ENCODE results near the gene BOLA2B. TPM values are rescaled to one million over a fixed set of nuclear protein-coding genes. Genes with fewer than 3 reads are reported as not detected.

Gene BOLA2B
- total and polyA plus RNA-seq, 11 donors, result 41.6 to 204 (median 73.5) TPM

- peak overlapping the region in 5 of 12 donors; percentile 15 to 91 (median 48) for H3K27ac ChIP-seq
- peaks cover 0 to 22% (median 0%) of the 10 kb centered on the region in 9 donors for H3K36me3 ChIP-seq
- 79 to 92% (median 81%) methylated on average over 1 to 13 of the region's 13 CpGs for WGBS, 4 donors
- TF ChIP-seq CTCF (IDR thresholded peaks at IDR 0.05), result no peak
- no peak for TF ChIP-seq POLR2A (IDR thresholded peaks at IDR 0.05)
- intact Hi-C loops (cut with DNase I), result loop anchor here in 1 of 10 donors (5.0 kb wide), 1 partner anchor 63 kb away; the partner anchor contains the start of gene MAPK3
- peaks cover 0 to 40% (median 11%) of the 10 kb centered on the region in 12 donors for H3K4me1 ChIP-seq
- peak in 3 of 5 donors; percentile 15 to 60 (median 30) for DNase-seq
- no peaks in the 10 kb centered on the region for H3K9me3 ChIP-seq
- peak overlapping the region in 8 of 12 donors; percentile 59 to 92 (median 69) for H3K4me3 ChIP-seq
- no peaks in the 10 kb centered on the region for H3K27me3 ChIP-seq
- no peak for ATAC-seq
Measured at GRCh38 chr16:30184891-30185682, 8.4 kb downstream of the BOLA2B start.

- TF ChIP-seq POLR2A (IDR thresholded peaks at IDR 0.05), result no peak
- no peak for TF ChIP-seq CTCF (IDR thresholded peaks at IDR 0.05)
- intact Hi-C loops (cut with DNase I), result loop anchor here in 1 of 10 donors (5.0 kb wide), 1 partner anchor 62 kb away; the partner anchor contains the start of gene MAPK3
- ATAC-seq (peak in 1 of 4 donors; percentile 16), DNase-seq (peak; percentile 36 to 81 (median 43))
- Histone ChIP-seq H3K4me3 (peak overlapping the region in 11 of 12 donors; percentile 12 to 92 (median 67)), H3K36me3 (peaks cover 0 to 22% (median 0%) of the 10 kb centered on the region in 9 donors), H3K4me1 (peaks cover 0 to 40% (median 11%) of the 10 kb centered on the region in 12 donors), H3K9me3 (no peaks in the 10 kb centered on the region), H3K27me3 (no peaks in the 10 kb centered on the region), H3K27ac (peak overlapping the region in 7 of 12 donors; percentile 9 to 91 (median 36))
- 38 to 50% (median 42%) methylated on average over 21 to 24 of the region's 24 CpGs for WGBS, 4 donors
Measured at GRCh38 chr16:30184096-30184890, 9.2 kb downstream of the BOLA2B start.

GRCh38 chr16:30183233-30184095 lies 10.0 kb downstream of the BOLA2B start, which contains the start of gene CORO1A:
Gene CORO1A (plus strand): TSS chr16:30183602. CDS start chr16:30185210, 1,608 bp downstream.
- peak in 1 of 2 donors; percentile 51 for TF ChIP-seq POLR2A (IDR thresholded peaks at IDR 0.05)
- no peak for TF ChIP-seq CTCF (IDR thresholded peaks at IDR 0.05)
- Histone ChIP-seq H3K27me3 (no peaks in the 10 kb centered on the region), H3K4me3 (peak within 1 kb of the TSS; percentile 26 to 92 (median 66)), H3K9me3 (no peaks in the 10 kb centered on the region), H3K4me1 (peaks cover 0 to 40% (median 11%) of the 10 kb centered on the region in 12 donors), H3K36me3 (peaks cover 0 to 22% (median 0%) of the 10 kb centered on the region in 9 donors), H3K27ac (peak within 1 kb of the TSS; percentile 40 to 91 (median 68))
- WGBS, 4 donors, result 1 to 2% (median 2%) methylated on average over 40 to 81 of the region's 81 CpGs
- DNase-seq (peak; percentile 82 to 95 (median 87)), ATAC-seq (peak; percentile 71 to 88 (median 86))
- intact Hi-C loops (cut with DNase I), result loop anchor here in 1 of 10 donors (5.0 kb wide), 1 partner anchor 61 kb away; the partner anchor contains the start of gene MAPK3

Measured in heart left ventricle (tissue), 16 donors.